HG02798 (cell line): Measurements from ENCODE around the gene KANK2.

Experiments
- ATAC-seq: cut with Tn5 transposase; IDR thresholded peaks from one replicate; pipeline ENCODE4 v1.9.1; 2021; ENCODE audit warnings: mild to moderate bottlenecking; ENCODE audit not compliant: unreplicated experiment, poor library complexity

The KANK2 gene

GRCh38 chr19:11226716-11227166, 29.4 kb upstream of the KANK2 start:
- no peak for ATAC-seq

- ATAC-seq = no peak
Observed at GRCh38 chr19:11225815-11226214, 28.5 kb upstream of the KANK2 start.

- no peak for ATAC-seq
Observed at GRCh38 chr19:11225172-11225571, 27.8 kb upstream of the KANK2 start.

DNA sequence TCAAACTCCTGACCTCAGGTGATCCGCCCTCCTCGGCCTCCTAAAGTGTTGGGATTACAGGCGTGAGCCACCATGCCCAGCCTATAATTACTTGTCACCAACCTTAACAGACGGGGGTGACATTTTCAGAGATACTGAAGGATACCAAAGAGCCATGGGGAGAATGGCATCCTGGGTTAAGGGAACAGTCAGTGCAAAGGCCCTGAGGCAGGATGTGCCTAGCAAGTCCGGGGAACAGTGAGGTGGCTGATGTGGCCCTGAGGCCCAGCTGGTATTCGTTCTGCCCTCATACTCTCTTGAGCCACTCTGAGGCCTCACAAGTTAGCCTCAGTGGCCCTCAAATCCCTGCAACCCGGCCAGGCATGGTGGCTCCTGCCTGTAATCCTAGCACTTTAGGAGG, 27.1 kb upstream of the KANK2 start:
- ATAC-seq = no peak

DNA sequence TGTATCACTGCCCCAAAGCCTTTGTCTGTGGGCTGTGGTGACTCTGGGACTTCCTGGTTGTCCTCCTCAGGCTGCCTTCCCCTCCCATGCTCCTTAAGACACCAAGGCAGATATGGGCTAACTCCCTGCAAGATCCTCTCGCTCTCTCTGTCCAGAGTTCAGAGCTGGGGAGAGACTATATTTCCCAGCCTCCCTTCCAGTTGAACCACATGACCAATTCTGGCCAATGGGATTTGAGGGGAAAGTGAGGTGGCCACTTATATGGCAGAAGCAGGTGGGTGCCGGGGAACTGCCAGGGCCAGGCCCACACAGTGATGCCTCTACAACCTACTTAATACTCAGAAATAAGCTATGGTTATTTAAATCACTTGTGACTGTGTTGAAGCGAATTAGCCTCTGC, 25.9 kb upstream of the KANK2 start:
- ATAC-seq = no peak

GRCh38 chr19:11221082-11221598, 23.8 kb upstream of the KANK2 start:
- ATAC-seq = no peak

DNA sequence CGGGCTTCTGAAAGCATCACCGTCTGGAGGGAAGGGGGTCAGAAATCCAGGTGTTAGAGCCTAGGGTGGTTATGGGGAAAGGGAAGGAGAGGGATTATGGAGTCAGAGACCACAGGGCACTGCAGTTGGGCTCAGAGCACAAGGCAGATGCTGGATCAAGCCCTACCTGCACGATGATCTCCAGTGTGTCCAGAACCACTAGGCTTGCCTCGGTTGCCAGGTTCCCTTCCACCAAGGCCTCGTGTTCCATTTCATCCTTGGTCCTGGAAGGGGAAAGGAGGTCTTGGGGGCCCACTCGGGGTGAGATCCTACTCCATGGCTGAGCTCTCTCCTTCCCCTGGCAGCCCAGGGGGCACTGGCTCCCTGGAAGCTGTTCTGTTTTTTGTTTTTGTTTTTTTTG, 17.0 kb upstream of the KANK2 start:
- ATAC-seq = no peak

DNA sequence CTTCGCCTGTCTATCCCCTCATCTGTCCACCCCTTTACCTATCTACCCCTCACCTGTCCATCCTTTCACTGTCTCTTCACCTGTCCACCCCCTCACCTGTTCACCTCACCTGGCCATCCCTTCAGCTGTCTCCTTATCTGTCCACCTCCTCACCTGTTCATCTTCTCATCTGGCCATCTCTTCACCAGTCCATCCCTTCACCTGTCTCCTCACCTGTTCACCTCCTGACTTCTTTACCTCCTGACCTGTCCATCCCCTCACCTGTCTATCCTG, 13.2 kb upstream of the KANK2 start:
- ATAC-seq = no peak

DNA sequence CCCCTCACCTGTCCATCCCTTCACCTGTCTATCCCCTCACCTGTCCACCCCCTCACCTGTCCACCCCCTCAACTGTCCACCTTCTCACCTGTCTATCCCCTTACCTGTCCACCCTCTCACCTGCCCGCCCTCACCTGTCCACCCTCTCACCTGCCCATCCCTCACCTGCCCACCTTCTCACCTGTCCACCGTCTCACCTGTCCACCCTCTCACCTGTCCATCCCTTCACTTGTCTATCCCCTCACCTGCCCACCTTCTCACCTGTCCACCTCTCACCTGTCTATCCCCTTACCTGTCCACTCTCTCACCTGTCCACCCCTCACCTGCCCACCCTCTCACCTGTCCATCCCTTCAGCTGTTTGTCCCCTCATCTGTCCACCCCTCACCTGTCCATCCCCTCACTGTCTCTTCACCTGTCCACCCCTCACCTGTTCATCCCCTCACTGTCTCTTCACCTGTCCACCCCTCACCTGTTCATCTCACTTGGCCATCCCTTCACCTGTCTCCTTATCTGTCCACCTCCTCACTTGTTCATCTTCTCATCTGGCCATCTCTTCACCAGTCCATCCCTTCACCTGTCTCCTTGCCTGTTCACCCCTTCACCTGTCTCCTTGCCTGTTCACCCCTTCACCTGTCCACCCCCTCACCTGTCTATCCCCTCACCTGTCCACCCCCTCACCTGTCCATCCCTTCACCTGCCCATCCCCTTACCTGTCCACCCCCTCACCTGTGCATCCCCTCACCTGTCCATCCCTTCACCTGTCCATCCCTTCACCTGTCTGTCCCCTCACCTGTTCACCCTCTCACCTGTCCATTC, 12.7 kb upstream of the KANK2 start:
- no peak for ATAC-seq

GRCh38 chr19:11208561-11209471, 11.5 kb upstream of the KANK2 start:
- ATAC-seq = no peak

GRCh38 chr19:11205939-11206570, 8.7 kb upstream of the KANK2 start:
- no peak for ATAC-seq

DNA sequence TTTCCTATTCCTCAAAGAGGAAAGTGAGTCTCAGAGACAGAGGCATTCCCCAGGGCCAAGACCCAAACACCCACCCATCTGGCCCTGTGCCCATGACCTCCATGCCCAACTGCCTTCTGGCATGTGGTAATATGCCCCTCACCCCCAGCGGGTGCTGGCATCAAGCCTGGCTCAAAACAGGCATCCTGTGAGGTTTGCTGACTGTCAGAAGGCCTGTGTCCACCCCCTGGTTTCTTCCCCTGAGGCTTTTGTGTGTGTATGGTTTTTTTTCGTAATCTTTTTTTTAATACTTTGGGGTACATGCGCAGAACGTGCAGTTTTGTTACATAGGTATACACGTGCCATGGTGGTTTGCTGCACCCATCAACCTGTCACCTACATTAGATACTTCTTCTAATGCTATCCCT, 7.6 kb upstream of the KANK2 start:
- ATAC-seq = no peak

DNA sequence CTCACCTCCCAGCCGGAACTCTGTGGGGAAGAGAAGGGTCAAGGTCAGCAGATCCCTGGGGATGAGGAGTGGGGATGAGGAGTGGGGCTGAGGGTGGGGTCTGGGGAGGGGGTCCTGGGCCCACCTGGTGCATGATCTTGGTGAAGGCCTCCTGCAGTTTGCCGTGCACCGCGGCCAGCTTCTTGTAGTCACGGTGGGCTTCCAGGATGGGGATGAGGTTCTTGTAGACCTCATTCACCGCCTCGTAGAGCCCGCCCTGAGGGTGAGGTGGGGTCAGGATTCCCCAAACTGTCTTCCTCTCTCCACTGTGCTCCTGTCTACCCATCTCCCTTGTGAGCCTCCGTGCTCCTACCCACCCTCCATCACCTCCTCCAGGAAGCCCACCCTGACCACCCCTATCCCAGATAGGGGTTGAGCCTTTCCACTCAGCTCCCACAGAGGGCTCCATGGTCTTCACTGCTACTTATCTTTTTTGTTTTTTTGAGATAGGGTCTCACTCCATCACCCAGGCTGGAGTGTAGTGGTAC, 6.8 kb upstream of the KANK2 start:
- no peak for ATAC-seq

DNA sequence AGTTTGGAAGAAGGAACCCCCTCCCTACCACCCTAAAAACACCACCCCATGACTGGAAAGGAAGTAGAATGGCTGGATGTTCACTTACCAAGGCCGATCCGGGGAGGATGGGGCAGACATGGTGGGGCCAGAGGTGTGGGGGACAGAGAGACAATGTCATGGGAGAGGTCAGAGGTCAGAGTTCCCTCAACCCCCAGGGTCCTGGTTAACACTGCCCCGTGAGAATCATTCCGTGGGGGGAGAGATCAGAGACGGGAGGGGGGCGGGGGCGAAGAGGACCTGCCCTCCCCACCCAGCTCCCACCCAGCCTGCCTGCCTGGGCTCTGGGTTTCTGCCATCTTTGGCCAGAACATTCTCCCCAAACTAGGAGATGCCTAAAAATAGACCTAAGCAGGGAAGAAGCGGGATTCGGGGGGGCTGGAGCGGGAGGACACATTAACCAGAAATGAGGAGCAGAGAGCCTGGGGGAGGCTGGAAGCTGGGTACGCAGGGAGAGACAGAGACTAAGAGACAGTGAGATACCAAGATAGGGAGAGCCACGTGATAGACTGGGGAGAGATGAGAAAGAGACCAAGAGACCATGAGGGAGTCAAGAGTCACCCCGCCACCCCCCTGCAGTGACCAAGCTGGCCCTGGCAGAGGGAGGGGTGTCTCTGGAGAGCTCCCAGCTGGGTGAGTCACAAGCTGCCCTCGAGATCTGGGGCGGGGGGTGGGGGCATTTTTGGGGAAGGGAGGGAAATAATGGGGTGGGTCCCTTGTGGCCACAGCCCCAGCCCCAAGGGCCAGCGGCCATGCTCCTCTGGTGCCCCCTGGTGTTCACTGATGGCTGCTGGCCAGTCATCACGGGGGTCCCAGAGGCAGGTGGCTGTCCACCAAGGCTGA, 6.1 kb upstream of the KANK2 start:
- no peak for ATAC-seq

DNA sequence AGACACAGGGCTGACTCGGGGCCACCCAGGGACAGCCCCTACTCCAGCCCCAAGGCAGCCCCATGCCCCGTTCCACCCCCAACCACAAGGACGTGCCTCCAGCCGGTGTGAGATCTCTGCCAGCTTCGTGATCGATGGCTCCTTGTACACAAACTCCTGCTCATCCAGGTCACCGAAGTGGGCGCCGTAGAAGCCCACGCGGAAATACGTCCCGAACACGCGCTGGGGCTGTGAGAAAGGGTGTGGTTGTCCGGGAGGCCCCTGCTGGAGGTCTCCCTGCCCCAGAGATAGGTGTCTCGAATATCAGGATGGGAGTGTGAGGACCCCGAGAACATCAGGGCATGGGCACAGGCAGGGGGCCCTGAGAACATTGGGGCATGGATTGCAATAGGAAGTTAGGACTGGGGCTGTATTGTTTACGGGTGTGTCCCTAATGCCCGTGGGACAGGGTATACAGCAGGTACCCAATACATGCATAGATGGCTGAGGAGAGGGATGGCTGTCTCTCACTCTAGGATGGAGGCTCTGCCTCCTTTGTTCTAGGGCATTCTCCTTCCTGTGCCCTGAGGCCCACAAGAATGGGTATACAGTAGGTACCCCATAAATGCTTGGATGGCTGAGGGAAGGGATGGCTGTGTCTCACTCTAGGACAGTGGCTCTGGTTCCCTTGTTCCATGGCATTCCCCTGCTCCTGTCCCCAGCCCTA, 5.3 kb upstream of the KANK2 start:
- ATAC-seq = no peak

- ATAC-seq = no peak
Observed at GRCh38 chr19:11201791-11202190, 4.4 kb upstream of the KANK2 start.

DNA sequence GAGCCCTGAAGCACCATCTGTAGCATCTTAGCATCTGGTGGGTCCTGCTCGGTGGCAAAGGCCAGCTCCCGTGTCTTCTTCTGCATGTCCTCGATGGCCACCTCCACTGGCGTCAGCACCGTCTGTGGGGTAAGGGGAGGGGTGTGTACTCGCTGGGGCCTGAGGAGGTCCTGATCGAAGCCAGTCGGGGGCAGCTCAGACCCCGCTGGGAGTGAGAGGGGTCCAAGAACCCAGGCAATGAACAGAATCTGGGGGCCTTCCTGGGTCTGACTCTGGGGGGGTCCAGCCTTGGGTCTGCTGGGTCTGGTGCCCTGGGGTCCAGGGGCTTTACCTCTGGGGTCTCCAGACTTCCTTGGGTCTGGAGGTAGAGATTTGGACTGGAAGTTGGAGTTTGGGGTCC, 3.6 kb upstream of the KANK2 start:
- no peak for ATAC-seq

- no peak for ATAC-seq
Observed at GRCh38 chr19:11200015-11200574, 2.8 kb upstream of the KANK2 start.

- ATAC-seq = no peak
Observed at GRCh38 chr19:11199517-11199916, 2.2 kb upstream of the KANK2 start.
